NCI-H187 treated with DMSO at 0.1 percent for 48 hours (cell line): ENCODE data around the gene ACVR2A.

Experiments used
- DNase-seq: peaks from one replicate; lab custom pipeline; 2025; lab: John Stamatoyannopoulos, UW

The ACVR2A gene

GRCh38 chr2:147924647-147925046 is 79.8 kb downstream of the ACVR2A start:
- no peak for DNase-seq

- DNase-seq, result no peak
These were observed 81.1 kb downstream of the ACVR2A start for GRCh38 chr2:147925886-147926285.

- DNase-seq, result no peak
These were observed 82.3 kb downstream of the ACVR2A start for GRCh38 chr2:147927053-147927588.

- DNase-seq, result no peak
These were observed 89.1 kb downstream of the ACVR2A start for GRCh38 chr2:147933931-147934330.

GRCh38 chr2:147934881-147935620 is 90.2 kb downstream of the ACVR2A start:
- no peak for DNase-seq

- no peak for DNase-seq
These were observed 93.0 kb downstream of the ACVR2A start for GRCh38 chr2:147937744-147938349.

- DNase-seq, result no peak
These were observed 94.5 kb downstream of the ACVR2A start for GRCh38 chr2:147939313-147939712.

- DNase-seq, result no peak
These were observed 100.8 kb downstream of the ACVR2A start for GRCh38 chr2:147945660-147946059.

GRCh38 chr2:147952118-147952517 is 107.3 kb downstream of the ACVR2A start:
- DNase-seq, result no peak

- DNase-seq, result no peak
These were observed 123.7 kb downstream of the ACVR2A start for GRCh38 chr2:147968571-147968970.

- DNase-seq, result no peak
These were observed 131.3 kb downstream of the ACVR2A start for GRCh38 chr2:147976102-147976501.

- DNase-seq, result no peak
These were observed 132.8 kb downstream of the ACVR2A start for GRCh38 chr2:147977679-147978078.
